Testis (tissue), 3 donors: ENCODE data around the gene RBM20. TPM values are rescaled to one million over a fixed set of nuclear protein-coding genes. Genes with fewer than 3 reads are reported as not detected.

Source experiments
- DNase-seq: peaks from one replicate; pipeline ENCODE4 v3.0.0-alpha.2; 2019
- H3K27ac ChIP-seq, 2 donors: fragments of 200-600 bp; sonication (generic); one replicate each; pipeline ENCODE4 v1.5.1; 2019
- H3K27me3 ChIP-seq: fragments of 200-600 bp; sonication (generic); one replicate; pipeline ENCODE4 v1.5.1; 2019
- H3K36me3 ChIP-seq: fragments of 200-600 bp; sonication (generic); one replicate; pipeline ENCODE4 v1.5.1; 2017; ENCODE audit warnings: low read depth; ENCODE audit errors: missing control alignments
- H3K4me1 ChIP-seq: fragments of 200-600 bp; sonication (generic); one replicate; pipeline ENCODE4 v1.5.1; 2019
- H3K4me3 ChIP-seq, 2 donors: fragments of 200-600 bp; sonication (generic); one replicate each; pipeline ENCODE4 v1.5.1; 2017 to 2019
- H3K9me3 ChIP-seq: fragments of 200-600 bp; sonication (generic); one replicate; pipeline ENCODE4 v1.5.1; 2017
- POLR2A ChIP-seq: fragments of 450-650 bp; IDR thresholded peaks from one replicate; pipeline ENCODE4 v1.6.1; 2017; ENCODE audit warnings: antibody characterized with exemption, mild to moderate bottlenecking, moderate library complexity
- WGBS, 2 donors: methylation state at CpG; one replicate each; pipeline ENCODE4 v1.1.5; 2018; 5-methylcytosine and 5-hydroxymethylcytosine counted together
- intact Hi-C: fragments of 100-400 bp; cut with DNase I; formaldehyde crosslinking; loops from one replicate; pipeline ENCODE4 v1.15.1; 2023; ENCODE audit warnings: low total_unique reads
- polyA plus RNA-seq: library from polyadenylated mRNA; stranded (reverse); fragments of 350-450 nt; fragmentation: Illumina TruSeq; extraction: RNeasy Lipid Tissue Mini Kit (QIAGEN cat#74804); gene quantifications from one replicate; pipeline ENCODE4 v1.2.3, GENCODE V29; 2014; ENCODE audit warnings: low read depth, low replicate concordance; ENCODE audit not compliant: insufficient read depth
- total RNA-seq, 2 donors: library from RNA; depleted of rRNA; stranded (reverse); fragments of >200 nt; gene quantifications; one replicate each; pipeline ENCODE4 v1.2.3, GENCODE V29; 2016
- TF ChIP-seq, protein P1 (sequence below), 3 experiments: fragments of 450-650 bp in 2 of 3; fragments of 200-600 bp in 1 of 3; sonication (generic) in 1 of 3; IDR thresholded peaks; one replicate each; pipeline ENCODE4 v1.5.1; 2016 to 2019; ENCODE audit warnings: antibody characterized with exemption in 3 of 3, mild to moderate bottlenecking in 2 of 3, moderate library complexity in 1 of 3

Gene RBM20
- total and polyA plus RNA-seq, 3 donors from 2014 or later, result 1.7 to 5.3 (median 3.1) TPM

DNA sequence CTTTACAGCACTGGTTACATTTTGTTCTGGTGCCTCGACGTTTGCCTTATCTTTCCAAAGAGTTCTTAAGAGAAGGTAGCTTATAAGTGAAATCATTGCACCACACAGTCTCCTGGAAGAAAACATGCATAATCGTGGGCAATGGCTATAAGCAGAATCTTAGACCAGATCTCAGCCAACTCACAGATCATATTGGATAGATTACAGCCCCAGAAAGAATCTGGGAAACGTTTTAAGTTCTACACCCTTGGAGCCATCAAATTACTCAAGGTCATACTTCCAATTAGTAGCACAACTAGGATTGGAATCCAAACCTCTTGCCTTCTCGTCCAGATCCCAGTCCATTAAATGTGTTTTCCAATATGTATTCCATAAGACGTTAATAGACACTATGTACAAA is 218.8 kb downstream of the RBM20 start:
- no peaks in the 10 kb centered on the region for H3K36me3 ChIP-seq
- peak overlapping the region in 1 of 2 donors; percentile 10 for H3K27ac ChIP-seq
- H3K27me3 ChIP-seq, result no peaks in the 10 kb centered on the region
- intact Hi-C loops, result no loop called here
- no peaks in the 10 kb centered on the region for H3K9me3 ChIP-seq
- 52 to 54% methylated on average over 6 of the region's 6 CpGs for WGBS, 2 donors
- TF ChIP-seq, protein P1, sequence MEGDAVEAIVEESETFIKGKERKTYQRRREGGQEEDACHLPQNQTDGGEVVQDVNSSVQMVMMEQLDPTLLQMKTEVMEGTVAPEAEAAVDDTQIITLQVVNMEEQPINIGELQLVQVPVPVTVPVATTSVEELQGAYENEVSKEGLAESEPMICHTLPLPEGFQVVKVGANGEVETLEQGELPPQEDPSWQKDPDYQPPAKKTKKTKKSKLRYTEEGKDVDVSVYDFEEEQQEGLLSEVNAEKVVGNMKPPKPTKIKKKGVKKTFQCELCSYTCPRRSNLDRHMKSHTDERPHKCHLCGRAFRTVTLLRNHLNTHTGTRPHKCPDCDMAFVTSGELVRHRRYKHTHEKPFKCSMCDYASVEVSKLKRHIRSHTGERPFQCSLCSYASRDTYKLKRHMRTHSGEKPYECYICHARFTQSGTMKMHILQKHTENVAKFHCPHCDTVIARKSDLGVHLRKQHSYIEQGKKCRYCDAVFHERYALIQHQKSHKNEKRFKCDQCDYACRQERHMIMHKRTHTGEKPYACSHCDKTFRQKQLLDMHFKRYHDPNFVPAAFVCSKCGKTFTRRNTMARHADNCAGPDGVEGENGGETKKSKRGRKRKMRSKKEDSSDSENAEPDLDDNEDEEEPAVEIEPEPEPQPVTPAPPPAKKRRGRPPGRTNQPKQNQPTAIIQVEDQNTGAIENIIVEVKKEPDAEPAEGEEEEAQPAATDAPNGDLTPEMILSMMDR (IDR thresholded peaks at IDR 0.05), result no peak
- no peak for TF ChIP-seq POLR2A
- no peak overlapping the region for H3K4me3 ChIP-seq
- DNase-seq, result no peak
- H3K4me1 ChIP-seq, result peaks cover 57% of the 10 kb centered on the region

DNA sequence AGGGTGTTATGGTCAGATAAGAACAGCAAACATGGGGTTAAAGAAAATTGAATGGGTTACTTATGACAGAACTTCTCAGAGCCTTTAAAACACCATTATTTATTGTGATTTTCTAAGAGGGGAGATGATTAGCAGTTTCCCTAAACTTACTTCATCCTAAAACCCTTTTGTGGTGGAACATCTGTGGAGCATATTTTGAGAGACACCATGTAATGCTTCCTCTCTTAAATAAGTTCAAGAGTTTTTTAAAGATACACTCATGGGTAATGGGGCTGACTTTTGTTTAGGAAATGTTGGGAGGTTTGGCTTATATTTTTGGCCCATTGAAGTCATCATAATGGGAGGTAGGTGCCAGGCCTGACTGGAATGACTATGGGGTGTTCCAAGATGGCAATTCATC is 219.2 kb downstream of the RBM20 start:
- H3K4me1 ChIP-seq, result peaks cover 57% of the 10 kb centered on the region
- no peak overlapping the region for H3K4me3 ChIP-seq
- intact Hi-C loops, result no loop called here
- no peaks in the 10 kb centered on the region for H3K36me3 ChIP-seq
- H3K27ac ChIP-seq, result no peak overlapping the region
- no peaks in the 10 kb centered on the region for H3K27me3 ChIP-seq
- DNase-seq, result no peak
- no peaks in the 10 kb centered on the region for H3K9me3 ChIP-seq
- TF ChIP-seq, protein P1 (IDR thresholded peaks at IDR 0.05), result no peak
- no peak for TF ChIP-seq POLR2A

DNA sequence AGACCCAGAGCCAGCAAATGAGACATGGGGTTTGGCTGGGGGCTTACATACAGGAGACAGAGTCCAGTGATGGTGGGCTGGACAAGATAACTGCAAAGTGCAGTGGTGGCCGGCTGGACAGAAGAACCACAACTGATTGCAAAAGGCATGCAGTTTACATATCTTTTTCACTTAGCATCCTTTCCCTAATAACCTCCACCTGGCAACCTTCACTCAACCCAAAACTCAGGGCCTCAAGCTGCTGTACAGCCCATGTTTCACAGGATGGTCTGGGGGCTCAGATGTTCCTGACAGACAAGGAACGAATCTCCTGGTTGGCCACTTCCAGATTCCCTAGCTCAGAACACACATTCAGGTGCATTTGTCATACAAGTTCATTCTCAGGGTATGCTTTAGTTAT is 219.8 kb downstream of the RBM20 start:
- H3K27me3 ChIP-seq, result no peaks in the 10 kb centered on the region
- no peak overlapping the region for H3K4me3 ChIP-seq
- no peaks in the 10 kb centered on the region for H3K36me3 ChIP-seq
- DNase-seq, result no peak
- WGBS, 2 donors, result 95 to 97% methylated on average over 2 of the region's 2 CpGs
- no peaks in the 10 kb centered on the region for H3K9me3 ChIP-seq
- H3K27ac ChIP-seq, result peak overlapping the region in 1 of 2 donors; percentile 82
- TF ChIP-seq, protein P1 (IDR thresholded peaks at IDR 0.05), result no peak
- no peak for TF ChIP-seq POLR2A
- intact Hi-C loops, result no loop called here
- H3K4me1 ChIP-seq, result peaks cover 60% of the 10 kb centered on the region

DNA sequence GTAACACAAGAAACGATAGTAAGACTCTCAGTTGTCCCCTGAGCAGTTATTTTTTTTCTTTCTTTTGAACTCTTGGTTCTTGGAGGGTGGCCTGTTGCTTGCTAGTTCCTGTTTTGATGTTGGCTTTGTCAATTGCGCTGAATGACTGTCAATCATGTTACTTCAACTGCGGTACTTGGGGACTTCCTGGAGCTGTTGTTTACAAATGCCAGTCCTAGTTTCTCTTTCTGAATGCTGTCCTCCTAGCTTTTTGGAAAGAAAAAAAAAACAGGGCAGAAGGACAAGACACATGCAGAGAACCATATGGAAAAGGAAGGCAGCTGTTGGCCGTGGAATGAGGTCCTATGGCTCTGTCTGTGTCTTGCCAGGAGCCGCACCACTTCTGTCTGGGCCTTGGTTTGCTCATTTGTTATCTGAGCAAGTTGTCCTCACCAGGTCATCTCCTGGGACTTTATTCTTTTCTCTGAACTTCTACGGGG is 220.6 kb downstream of the RBM20 start:
- H3K27me3 ChIP-seq, result no peaks in the 10 kb centered on the region
- TF ChIP-seq, protein P1 (IDR thresholded peaks at IDR 0.05), result no peak
- TF ChIP-seq POLR2A, result no peak
- no peak for DNase-seq
- intact Hi-C loops, result no loop called here
- WGBS, 2 donors, result 54 to 60% methylated on average over 6 of the region's 6 CpGs
- peaks cover 56% of the 10 kb centered on the region for H3K4me1 ChIP-seq
- H3K9me3 ChIP-seq, result no peaks in the 10 kb centered on the region
- H3K36me3 ChIP-seq, result no peaks in the 10 kb centered on the region
- no peak overlapping the region for H3K4me3 ChIP-seq
- peak overlapping the region; percentile 53 to 82 for H3K27ac ChIP-seq

DNA sequence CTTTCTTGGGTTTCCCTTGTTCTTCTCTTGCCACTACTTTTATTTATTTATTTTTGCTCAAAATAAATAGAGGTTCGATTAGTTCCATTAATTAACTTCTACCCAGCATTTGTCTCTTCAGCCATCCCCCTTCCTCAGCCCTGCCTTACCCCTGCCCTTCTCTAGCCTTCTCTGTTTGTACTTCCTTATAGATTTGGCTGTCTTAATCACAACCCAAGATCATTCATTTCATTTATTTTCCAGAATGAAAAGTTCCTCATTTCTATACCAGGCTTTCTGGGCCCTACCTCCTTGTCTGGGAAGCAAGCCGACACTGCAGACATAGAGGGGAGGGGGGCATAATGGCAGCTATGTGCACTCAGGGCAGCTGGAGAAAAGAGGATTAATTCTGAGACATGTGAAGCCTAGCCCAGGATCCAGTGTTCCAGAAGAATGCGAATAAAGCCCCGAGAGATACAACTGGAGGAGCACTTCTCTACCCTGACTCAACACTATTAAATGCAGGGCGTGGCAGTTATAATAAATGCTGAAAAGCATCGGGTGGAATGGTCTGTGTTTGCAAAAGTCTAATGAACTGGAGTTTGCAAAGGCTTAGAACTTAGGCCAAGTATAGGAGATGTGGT is 221.2 kb downstream of the RBM20 start:
- TF ChIP-seq, protein P1 (IDR thresholded peaks at IDR 0.05), result no peak
- TF ChIP-seq POLR2A, result no peak
- peak; percentile 29 for DNase-seq
- no peaks in the 10 kb centered on the region for H3K27me3 ChIP-seq
- WGBS, 2 donors, result 42 to 62% methylated on average over 6 of the region's 6 CpGs
- H3K27ac ChIP-seq, result peak overlapping the region; percentile 53 to 82
- no peaks in the 10 kb centered on the region for H3K9me3 ChIP-seq
- intact Hi-C loops, result no loop called here
- H3K36me3 ChIP-seq, result no peaks in the 10 kb centered on the region
- H3K4me3 ChIP-seq, result no peak overlapping the region
- peaks cover 56% of the 10 kb centered on the region for H3K4me1 ChIP-seq
